Mammary epithelial cell (primary cell): ENCODE results near the gene MLEC.

Source experiments
- CTCF ChIP-seq, 2 donors: IDR thresholded peaks in 1 of 2; conservative IDR thresholded peaks in 1 of 2; 2 replicates each; pipeline ENCODE4 v1.5.1; 2011 to 2012; ENCODE audit warnings: inconsistent platforms in 2 of 2, low read length in 2 of 2, mild to moderate bottlenecking in 2 of 2, control low read depth in 1 of 2, low read depth in 1 of 2; ENCODE audit not compliant: insufficient read depth in 1 of 2; ENCODE audit errors: extremely low read depth in 1 of 2
- EZH2 ChIP-seq: IDR thresholded peaks from 2 replicates; pipeline ENCODE4 v1.6.1; 2012; ENCODE audit warnings: low read length, inconsistent platforms, borderline replicate concordance

GRCh38 chr12:120751389-120751788 is 64.4 kb downstream of the MLEC start:
- TF ChIP-seq CTCF (conservative IDR thresholded peaks at IDR 0.05 in 1 of 2, IDR thresholded peaks at IDR 0.05 in 1 of 2; ENCODE audit: extremely low read depth in 1 of 2, insufficient read depth in 1 of 2, low read depth in 1 of 2, low read length in 2 of 2) (no peak), EZH2 (no peak)
